NT2/D1 (cell line): ENCODE data around the gene TANC1.

ENCODE experiments used
- DNase-seq: peaks from one replicate; pipeline ENCODE4 v3.0.0-alpha.2; 2011; ENCODE audit warnings: low read depth, low spot score
- H3K27me3 ChIP-seq: 2 replicates; pipeline ENCODE4 v1.6.0; 2011; ENCODE audit warnings: mild to moderate bottlenecking; ENCODE audit not compliant: insufficient read length, insufficient read depth
- H3K36me3 ChIP-seq: 2 replicates; pipeline ENCODE4 v1.6.1; 2011; ENCODE audit warnings: mild to moderate bottlenecking, low read length, mixed read lengths; ENCODE audit not compliant: insufficient read depth, insufficient read length
- H3K4me1 ChIP-seq: 2 replicates; pipeline ENCODE4 v1.5.1; 2011; ENCODE audit not compliant: insufficient read depth, insufficient read length
- H3K4me3 ChIP-seq: 2 replicates; pipeline ENCODE4 v1.5.1; 2011; ENCODE audit warnings: low read depth; ENCODE audit not compliant: insufficient read length
- H3K9ac ChIP-seq: 2 replicates; pipeline ENCODE4 v1.6.0; 2011; ENCODE audit warnings: low read depth; ENCODE audit not compliant: insufficient read length
- H3K9me3 ChIP-seq: 2 replicates; pipeline ENCODE4 v1.5.1; 2011; ENCODE audit warnings: mild to moderate bottlenecking, low read length; ENCODE audit not compliant: insufficient read depth
- SUZ12 ChIP-seq: IDR thresholded peaks from 2 replicates; pipeline ENCODE4 v1.6.1; 2011; ENCODE audit not compliant: insufficient read length, insufficient read depth; ENCODE audit errors: extremely low read depth
- YY1 ChIP-seq: IDR thresholded peaks from 2 replicates; pipeline ENCODE4 v1.6.1; 2011; ENCODE audit not compliant: insufficient read length, insufficient read depth
- ZNF274 ChIP-seq: IDR thresholded peaks from 2 replicates; pipeline ENCODE4 v1.6.1; 2011; ENCODE audit warnings: mild to moderate bottlenecking, low read depth, low read length

TANC1 gene

GRCh38 chr2:159074605-159075004 lies 106.2 kb downstream of the TANC1 start:
- peaks cover 9% of the 10 kb centered on the region; the same call in 1 of the 2 replicates for H3K9me3 ChIP-seq
- H3K4me3 ChIP-seq: no peak overlapping the region
- H3K4me1 ChIP-seq: no peaks in the 10 kb centered on the region
- H3K9ac ChIP-seq: no peak overlapping the region
- peaks cover 3% of the 10 kb centered on the region for H3K36me3 ChIP-seq
- H3K27me3 ChIP-seq: no peaks in the 10 kb centered on the region
- no peak for DNase-seq
- no peak for TF ChIP-seq YY1
- TF ChIP-seq SUZ12: no peak

DNA sequence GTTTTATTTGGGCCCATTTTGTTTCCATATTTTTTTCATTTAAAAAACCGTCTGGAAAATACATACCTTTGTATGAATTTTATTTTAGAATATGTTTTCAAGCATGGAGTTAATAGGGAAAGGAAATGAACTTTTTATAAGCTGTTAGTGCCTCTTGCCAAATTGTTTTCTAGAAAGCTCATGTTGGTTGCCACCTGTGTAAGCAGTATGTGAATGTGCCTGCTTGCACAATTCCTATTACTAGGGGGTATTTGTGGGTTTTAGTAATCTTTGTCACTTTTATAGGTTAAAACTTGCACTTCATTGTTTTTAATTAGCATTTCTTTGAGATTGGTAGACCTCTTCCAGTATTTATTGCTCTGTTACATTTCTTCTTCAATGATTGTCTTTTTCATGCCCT lies 107.3 kb downstream of the TANC1 start:
- no peaks in the 10 kb centered on the region for H3K27me3 ChIP-seq
- no peak for DNase-seq
- no peak for TF ChIP-seq SUZ12
- no peak for TF ChIP-seq YY1
- TF ChIP-seq ZNF274: no peak
- no peaks in the 10 kb centered on the region for H3K4me1 ChIP-seq
- no peak overlapping the region for H3K9ac ChIP-seq
- peaks cover 9% of the 10 kb centered on the region; the same call in 1 of the 2 replicates for H3K9me3 ChIP-seq
- no peak overlapping the region for H3K4me3 ChIP-seq
- no peaks in the 10 kb centered on the region for H3K36me3 ChIP-seq

GRCh38 chr2:159076241-159076640 lies 107.8 kb downstream of the TANC1 start:
- no peak overlapping the region for H3K4me3 ChIP-seq
- peaks cover 9% of the 10 kb centered on the region; the same call in 1 of the 2 replicates for H3K9me3 ChIP-seq
- no peaks in the 10 kb centered on the region for H3K36me3 ChIP-seq
- no peaks in the 10 kb centered on the region for H3K27me3 ChIP-seq
- H3K9ac ChIP-seq: no peak overlapping the region
- DNase-seq: no peak
- no peaks in the 10 kb centered on the region for H3K4me1 ChIP-seq
- TF ChIP-seq SUZ12 (no peak), YY1 (no peak), ZNF274 (no peak)

- no peak overlapping the region for H3K9ac ChIP-seq
- H3K27me3 ChIP-seq: no peaks in the 10 kb centered on the region
- DNase-seq: no peak
- peaks cover 9% of the 10 kb centered on the region; the same call in 1 of the 2 replicates for H3K9me3 ChIP-seq
- H3K4me3 ChIP-seq: no peak overlapping the region
- no peak for TF ChIP-seq YY1
- TF ChIP-seq SUZ12: no peak
- no peak for TF ChIP-seq ZNF274
- H3K36me3 ChIP-seq: no peaks in the 10 kb centered on the region
- no peaks in the 10 kb centered on the region for H3K4me1 ChIP-seq
These were observed 109.4 kb downstream of the TANC1 start for GRCh38 chr2:159077869-159078268.

DNA sequence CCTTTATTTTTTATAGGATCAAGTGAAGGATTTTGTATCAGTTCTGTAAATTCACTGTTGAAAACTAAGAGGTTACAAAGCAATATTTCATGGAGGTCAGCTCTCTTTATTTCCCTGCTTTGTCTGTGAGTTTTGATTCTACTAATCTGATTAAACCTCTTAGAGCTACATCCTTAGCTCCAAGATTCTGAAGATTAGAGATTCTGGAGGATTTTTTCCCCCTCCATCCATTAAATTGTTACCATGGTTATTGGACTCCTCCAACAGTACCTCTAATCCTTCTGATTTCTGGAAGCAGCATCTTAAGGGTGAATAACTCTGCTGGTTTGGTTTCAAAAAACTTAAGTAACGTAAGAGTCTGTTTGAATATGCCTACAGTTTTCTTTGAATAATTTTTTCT lies 110.0 kb downstream of the TANC1 start:
- no peak overlapping the region for H3K9ac ChIP-seq
- H3K36me3 ChIP-seq: no peaks in the 10 kb centered on the region
- no peak for DNase-seq
- TF ChIP-seq YY1 (no peak), SUZ12 (no peak), ZNF274 (no peak)
- H3K27me3 ChIP-seq: no peaks in the 10 kb centered on the region
- no peaks in the 10 kb centered on the region for H3K4me1 ChIP-seq
- peaks cover 9% of the 10 kb centered on the region; the same call in 1 of the 2 replicates for H3K9me3 ChIP-seq
- no peak overlapping the region for H3K4me3 ChIP-seq

DNA sequence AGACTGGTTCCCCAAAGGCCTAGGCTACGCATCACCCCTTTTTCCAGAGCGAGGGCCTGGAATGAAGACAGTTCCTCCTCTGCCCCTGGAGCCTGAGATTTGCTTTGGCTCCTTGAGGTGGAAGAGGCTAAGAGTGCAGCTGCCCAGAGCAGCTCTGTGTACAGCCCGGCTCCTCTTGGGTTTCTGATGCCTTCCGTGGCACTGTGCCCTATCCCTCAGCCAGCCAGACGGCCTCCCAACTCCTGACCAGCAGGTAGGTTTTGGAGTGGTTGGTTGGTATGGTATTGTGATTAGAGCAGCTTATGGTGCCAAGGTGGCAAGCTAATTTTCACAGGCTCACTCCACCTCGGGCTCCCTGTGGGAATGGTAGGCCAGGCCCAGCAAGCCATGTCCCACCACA lies 112.2 kb downstream of the TANC1 start:
- no peak overlapping the region for H3K9ac ChIP-seq
- no peaks in the 10 kb centered on the region for H3K27me3 ChIP-seq
- peaks cover 9% of the 10 kb centered on the region; the same call in 1 of the 2 replicates for H3K9me3 ChIP-seq
- H3K36me3 ChIP-seq: no peaks in the 10 kb centered on the region
- H3K4me1 ChIP-seq: no peaks in the 10 kb centered on the region
- TF ChIP-seq YY1: no peak
- TF ChIP-seq SUZ12: no peak
- TF ChIP-seq ZNF274: no peak
- H3K4me3 ChIP-seq: no peak overlapping the region
- DNase-seq: no peak

- Histone ChIP-seq H3K36me3 (no peaks in the 10 kb centered on the region), H3K9ac (no peak overlapping the region), H3K4me1 (no peaks in the 10 kb centered on the region), H3K27me3 (no peaks in the 10 kb centered on the region), H3K4me3 (no peak overlapping the region), H3K9me3 (peaks cover 9% of the 10 kb centered on the region; the same call in 1 of the 2 replicates)
- no peak for DNase-seq
- no peak for TF ChIP-seq SUZ12
- TF ChIP-seq YY1: no peak
- no peak for TF ChIP-seq ZNF274
These were observed 113.7 kb downstream of the TANC1 start for GRCh38 chr2:159082119-159082518.
